ENCODE results near the gene SH3RF2.

DNA sequence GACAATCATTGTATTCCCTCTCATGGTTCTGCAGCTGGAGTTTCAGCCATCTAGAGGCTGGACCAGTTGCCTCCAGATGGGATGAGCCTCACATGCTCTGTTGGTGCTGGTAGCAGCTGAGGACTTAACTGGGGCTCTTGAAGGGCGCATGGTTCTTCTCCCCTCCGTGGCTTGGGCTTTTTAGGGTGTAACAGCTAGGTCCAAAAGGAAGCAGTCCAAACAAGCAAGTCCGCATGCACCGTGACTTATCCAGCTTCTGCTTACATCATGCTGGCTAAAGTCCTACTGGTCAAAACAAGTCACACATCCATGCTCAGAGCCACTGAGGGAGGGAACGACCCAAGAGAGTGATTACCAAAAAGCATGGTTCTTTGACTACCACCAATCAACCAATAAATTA is 31.6 kb upstream of the SH3RF2 start:
- TF ChIP-seq, protein P1, sequence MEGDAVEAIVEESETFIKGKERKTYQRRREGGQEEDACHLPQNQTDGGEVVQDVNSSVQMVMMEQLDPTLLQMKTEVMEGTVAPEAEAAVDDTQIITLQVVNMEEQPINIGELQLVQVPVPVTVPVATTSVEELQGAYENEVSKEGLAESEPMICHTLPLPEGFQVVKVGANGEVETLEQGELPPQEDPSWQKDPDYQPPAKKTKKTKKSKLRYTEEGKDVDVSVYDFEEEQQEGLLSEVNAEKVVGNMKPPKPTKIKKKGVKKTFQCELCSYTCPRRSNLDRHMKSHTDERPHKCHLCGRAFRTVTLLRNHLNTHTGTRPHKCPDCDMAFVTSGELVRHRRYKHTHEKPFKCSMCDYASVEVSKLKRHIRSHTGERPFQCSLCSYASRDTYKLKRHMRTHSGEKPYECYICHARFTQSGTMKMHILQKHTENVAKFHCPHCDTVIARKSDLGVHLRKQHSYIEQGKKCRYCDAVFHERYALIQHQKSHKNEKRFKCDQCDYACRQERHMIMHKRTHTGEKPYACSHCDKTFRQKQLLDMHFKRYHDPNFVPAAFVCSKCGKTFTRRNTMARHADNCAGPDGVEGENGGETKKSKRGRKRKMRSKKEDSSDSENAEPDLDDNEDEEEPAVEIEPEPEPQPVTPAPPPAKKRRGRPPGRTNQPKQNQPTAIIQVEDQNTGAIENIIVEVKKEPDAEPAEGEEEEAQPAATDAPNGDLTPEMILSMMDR (IDR thresholded peaks at IDR 0.05): no peak
- TF ChIP-seq POLR2A (IDR thresholded peaks at IDR 0.05): no peak

All from uterus (tissue), 2 donors.